RKO (cell line): ENCODE results near the gene TTBK2.
"Not testable (repeated sequence)": the region's sequence is repeated elsewhere in the genome, so short reads cannot be mapped to it uniquely, and the experiment has no call there.

ENCODE experiments used
- DNase-seq: peaks from one replicate; pipeline ENCODE4 v3.0.0-alpha.2; 2016; ENCODE audit warnings: low spot score

TTBK2 gene

GRCh38 chr15:42826251-42826890 is 94.2 kb downstream of the TTBK2 start:
- no peak for DNase-seq

- DNase-seq: no peak
Measured at GRCh38 chr15:42825599-42825998, 95.0 kb downstream of the TTBK2 start.

- DNase-seq: no peak
Measured at GRCh38 chr15:42820811-42821210, 99.8 kb downstream of the TTBK2 start.

DNA sequence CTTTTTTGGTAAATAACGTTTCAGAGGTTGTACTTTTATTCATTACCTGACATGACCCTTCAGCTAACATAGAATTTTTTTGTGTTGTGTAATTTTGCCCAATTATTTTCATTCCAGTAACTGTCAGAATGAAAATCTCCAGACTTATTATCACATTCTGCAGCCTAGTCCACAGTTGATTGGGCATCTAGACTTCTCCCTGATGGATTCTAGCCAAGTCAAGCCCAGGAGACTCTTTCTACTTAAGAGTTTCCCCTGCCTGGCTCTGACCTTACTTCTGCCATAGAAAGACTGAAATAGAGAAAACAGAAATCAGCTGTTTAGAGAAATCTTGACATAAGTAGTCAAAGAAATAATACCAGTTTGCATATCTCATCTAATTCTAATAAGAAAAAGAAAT is 100.8 kb downstream of the TTBK2 start:
- DNase-seq: no peak

GRCh38 chr15:42811433-42811832 is 109.1 kb downstream of the TTBK2 start:
- DNase-seq: no peak

GRCh38 chr15:42808913-42809312 is 111.7 kb downstream of the TTBK2 start:
- no peak for DNase-seq

- DNase-seq: no peak
Measured at GRCh38 chr15:42805266-42805665, 115.3 kb downstream of the TTBK2 start.

- no peak for DNase-seq
Measured at GRCh38 chr15:42804739-42805138, 115.8 kb downstream of the TTBK2 start.

DNA sequence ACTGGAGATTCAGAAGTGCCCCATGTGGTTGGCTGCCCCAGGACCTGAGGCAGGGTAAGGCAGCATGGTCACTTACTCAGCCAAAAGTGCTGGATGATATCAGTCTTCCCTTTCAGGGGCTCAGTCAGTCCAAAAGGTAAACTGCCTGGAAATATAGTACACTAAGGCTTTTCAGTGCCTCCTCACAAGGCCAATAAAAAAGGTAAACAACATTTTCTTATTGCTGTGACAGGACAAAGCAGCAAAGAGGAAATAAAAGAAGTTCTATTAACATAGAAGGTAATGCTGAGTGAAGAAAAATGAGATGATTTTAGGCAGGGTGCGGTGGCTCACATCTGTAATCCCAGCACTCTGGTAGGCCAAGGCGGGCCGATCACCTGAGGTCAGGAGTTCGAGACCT is 117.1 kb downstream of the TTBK2 start:
- DNase-seq: no peak

DNA sequence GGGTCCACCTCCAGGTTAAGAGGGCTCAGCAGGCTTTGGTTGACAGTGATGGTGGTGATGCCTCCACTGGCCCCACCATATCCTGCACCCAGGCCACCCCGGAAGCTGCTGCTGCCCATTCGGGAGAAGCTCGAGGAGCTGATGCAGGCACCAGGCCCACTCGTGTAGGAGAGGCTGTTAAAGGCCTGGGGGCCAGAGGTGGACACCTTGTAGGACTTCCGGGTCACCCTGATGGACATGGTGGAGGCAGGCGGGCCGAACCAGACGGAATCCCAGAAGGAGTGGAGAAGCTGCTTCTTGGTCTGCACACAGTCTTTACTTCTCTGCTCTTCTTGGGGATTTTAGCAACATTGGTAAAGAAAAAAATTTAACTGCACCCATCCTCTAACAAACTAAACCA is 118.4 kb downstream of the TTBK2 start:
- DNase-seq: no peak

- DNase-seq: no peak
Measured at GRCh38 chr15:42800731-42801474, 119.7 kb downstream of the TTBK2 start.

DNA sequence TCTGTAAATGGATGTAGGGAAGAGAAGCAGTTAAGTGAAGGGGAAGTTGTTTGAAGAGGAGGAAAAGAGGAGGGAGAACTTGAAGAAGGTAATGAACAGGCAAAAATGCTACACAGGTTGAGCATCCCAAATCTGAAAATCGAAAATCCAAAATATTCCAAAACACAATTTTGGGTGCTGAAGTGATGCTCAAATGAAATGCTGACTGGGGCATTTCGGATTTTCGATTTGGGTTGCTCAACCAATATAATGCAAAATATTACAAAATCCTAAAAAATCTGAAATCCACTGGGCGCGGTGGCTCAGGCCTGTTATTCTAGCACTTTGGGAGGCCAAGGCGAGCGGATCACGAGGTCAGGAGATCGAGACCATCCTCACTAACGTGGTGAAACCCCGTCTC is 121.8 kb downstream of the TTBK2 start:
- no peak for DNase-seq

DNA sequence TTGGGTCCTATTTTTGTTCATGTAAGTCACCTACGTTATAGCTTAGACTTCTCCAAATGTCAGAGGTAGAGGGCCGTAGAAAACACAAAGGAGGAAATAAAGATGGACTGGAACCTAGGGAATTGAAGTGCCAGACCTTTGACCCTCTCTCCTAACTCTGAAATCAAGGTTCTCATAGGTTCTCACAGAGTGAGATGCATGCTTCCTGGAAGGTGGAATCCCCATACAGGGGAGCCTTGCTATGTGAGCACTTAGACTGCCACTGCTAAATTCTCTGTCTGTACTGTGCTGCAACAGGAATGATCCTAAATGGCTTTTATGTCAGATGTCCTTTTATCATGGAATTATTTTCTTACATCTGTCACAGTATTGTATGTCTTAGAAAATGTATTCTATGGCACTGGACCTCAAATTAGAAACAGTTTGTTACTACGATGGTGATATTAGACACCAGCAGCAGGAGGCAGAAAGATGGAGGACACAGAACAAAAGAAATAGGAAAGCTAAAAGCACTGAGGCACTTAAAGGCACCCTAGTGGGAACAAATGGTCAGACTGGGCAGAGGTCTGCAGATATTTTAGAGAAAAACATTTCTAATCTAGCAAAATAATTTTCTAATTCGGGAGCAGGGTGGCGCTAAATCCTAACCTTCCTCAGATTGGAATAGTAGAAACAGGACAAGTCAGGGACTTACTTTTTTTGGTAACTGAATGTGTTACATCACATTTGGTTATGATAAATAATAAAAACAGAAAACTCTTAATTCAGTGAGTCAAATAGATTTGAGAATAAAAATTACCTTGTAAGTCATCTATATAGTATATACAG is 123.4 kb downstream of the TTBK2 start:
- DNase-seq: no peak

- no peak for DNase-seq
Measured at GRCh38 chr15:42788725-42789124, 131.9 kb downstream of the TTBK2 start.

DNA sequence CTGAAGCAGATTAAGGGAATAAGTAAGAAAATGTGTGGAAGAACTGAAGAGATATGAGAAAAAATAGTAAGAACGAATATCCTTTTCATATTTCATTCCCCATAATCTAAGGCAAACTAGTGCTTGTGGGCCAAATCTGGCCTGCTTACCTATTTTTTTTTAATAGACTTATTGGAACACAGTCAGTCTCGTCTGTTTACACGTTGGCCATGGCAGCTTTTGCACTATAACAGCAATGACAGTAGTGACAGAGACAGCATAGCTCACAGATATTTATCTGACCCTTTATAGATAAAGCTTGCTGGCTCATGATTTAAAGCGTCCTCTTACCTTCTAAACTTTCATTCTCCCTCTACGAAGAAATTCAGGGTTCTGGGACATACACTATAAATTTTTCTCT is 133.6 kb downstream of the TTBK2 start:
- no peak for DNase-seq

DNA sequence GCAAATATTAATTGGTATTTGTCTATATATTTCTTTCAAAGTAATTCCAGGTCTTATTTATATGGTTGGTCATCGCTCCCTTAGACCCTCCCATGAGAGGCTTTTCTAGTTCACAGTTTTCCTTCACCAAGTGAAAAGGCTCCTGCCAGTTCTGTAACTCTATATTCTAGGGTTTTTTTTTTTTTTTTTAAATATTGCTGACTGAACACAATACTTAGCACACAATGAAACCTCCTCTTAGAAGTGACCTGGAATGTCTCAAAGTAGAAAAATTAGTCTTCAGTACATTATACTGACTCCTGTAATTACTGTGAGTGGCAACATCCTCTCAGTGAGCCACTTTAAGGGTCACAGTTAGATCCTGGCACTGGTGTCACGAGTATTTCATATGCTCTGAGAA is 135.0 kb downstream of the TTBK2 start:
- DNase-seq: no peak

GRCh38 chr15:42784705-42785104 is 135.9 kb downstream of the TTBK2 start:
- no peak for DNase-seq

GRCh38 chr15:42782716-42783115 is 137.9 kb downstream of the TTBK2 start:
- no peak for DNase-seq

GRCh38 chr15:42775416-42775815 is 145.2 kb downstream of the TTBK2 start:
- no peak for DNase-seq

- no peak for DNase-seq
Measured at GRCh38 chr15:42772901-42773300, 147.7 kb downstream of the TTBK2 start.

DNA sequence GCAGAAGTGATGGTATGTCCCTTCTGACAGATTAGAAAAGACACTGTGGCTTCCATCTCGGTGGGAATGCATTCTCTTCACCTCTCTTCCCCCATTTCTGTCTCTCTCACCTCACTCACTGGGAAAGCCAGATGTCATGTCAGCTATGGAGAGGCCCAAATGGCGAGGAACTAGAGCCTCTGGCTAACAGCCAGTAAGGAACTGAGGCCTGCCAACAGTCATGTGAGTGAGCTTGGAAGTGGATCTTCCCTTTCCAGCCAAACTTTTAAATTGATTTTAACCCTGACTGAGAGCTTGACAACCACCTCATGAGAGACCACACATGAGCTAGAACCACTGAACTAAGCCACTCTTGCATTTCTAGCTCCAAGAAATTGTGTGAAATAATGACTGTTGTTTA is 148.4 kb downstream of the TTBK2 start:
- DNase-seq: no peak

GRCh38 chr15:42766109-42766508 is 154.5 kb downstream of the TTBK2 start:
- DNase-seq: not testable (repeated sequence)

- not testable (repeated sequence) for DNase-seq
Measured at GRCh38 chr15:42764154-42764731, 156.3 kb downstream of the TTBK2 start.
